GM12873 (cell line): Measurements from ENCODE around the gene TBX6.

ENCODE experiments used
- CTCF ChIP-seq: IDR thresholded peaks from 2 replicates; pipeline ENCODE4 v1.5.1; 2012; ENCODE audit warnings: low read depth, mild to moderate bottlenecking, moderate library complexity, low read length, control low read depth; ENCODE audit not compliant: insufficient read depth; ENCODE audit errors: missing control alignments

The TBX6 gene

DNA sequence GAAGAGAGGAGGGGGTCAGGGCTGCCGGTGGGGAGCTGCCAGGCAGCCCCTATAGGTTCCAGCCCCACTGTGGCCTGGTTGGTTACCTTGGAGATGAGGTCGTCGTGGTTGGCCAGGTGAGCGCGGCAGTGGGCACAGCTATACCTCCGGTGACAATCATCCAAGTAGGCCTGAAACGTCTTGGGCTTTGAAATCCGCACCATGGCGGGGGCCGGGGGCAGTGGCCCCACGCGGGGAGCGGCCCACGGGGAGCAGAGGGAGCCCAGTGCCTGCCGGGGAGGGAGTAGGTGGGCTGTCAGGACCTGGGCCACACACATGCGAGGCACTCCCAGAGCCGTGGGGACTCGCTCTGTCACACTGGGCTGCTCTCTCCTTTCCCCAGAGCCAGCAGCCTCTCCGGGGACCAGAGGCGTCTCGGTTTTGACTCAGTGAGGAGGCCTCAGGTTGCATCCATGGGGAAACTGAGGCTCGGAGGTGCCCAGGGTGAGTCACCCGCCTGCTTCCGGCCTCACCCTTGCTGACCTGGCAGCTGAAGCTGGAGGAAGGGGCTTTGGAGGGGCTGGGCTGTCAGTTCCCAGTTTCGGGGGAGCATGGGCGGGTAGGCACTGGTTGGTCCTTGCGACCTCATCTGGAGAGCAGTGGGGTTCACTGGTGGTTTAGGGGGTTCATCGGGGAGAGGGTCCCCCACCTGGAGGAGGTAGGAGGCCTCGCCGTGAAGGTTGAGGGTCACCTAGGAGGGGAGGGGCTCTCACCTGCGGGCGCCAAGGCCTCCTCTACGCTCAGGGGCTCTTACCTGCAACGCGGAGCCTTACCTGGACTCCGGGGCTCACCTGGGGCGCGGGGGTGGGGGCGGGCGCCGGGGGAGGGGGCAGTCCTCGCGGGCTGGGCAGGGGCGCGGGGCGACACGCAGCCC, 3.7 kb upstream of the TBX6 start:
- no peak for TF ChIP-seq CTCF

GRCh38 chr16:30094541-30095165, 2.9 kb upstream of the TBX6 start:
- TF ChIP-seq CTCF: no peak

DNA sequence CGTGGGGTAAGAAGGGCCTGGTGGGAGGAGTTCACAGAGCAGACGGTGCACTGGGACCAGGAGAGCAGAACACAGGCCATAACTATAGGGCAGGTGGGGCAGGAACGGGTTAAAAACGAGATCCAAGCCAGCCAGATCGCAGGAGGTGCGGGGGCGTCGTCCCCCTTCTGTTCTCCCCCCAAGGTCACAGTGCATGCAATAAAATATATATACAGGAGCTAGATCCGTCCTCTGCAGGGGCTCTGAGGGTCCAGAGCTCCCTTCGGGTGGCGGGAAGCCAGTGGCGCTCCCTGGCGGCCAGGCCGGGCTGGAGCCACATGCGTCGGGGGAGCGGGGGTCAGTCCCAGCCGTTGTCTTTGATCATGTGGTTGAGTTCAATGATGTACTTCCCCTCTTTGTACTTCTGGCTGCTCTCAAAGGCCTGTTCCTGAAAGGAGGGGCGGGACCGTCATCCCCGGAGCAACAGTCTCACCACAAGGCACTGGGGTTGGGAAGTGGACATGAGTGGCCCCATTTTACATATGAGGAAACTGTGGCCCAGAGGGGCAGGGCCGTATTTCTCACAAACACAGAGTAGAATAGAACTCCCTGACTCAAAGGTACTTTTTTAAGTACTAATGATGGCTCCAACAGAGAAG, 768 bp upstream of the TBX6 start:
- peak; percentile 96 for TF ChIP-seq CTCF

GRCh38 chr16:30090610-30091331, 953 bp downstream of the TBX6 start:
- TF ChIP-seq CTCF: no peak

DNA sequence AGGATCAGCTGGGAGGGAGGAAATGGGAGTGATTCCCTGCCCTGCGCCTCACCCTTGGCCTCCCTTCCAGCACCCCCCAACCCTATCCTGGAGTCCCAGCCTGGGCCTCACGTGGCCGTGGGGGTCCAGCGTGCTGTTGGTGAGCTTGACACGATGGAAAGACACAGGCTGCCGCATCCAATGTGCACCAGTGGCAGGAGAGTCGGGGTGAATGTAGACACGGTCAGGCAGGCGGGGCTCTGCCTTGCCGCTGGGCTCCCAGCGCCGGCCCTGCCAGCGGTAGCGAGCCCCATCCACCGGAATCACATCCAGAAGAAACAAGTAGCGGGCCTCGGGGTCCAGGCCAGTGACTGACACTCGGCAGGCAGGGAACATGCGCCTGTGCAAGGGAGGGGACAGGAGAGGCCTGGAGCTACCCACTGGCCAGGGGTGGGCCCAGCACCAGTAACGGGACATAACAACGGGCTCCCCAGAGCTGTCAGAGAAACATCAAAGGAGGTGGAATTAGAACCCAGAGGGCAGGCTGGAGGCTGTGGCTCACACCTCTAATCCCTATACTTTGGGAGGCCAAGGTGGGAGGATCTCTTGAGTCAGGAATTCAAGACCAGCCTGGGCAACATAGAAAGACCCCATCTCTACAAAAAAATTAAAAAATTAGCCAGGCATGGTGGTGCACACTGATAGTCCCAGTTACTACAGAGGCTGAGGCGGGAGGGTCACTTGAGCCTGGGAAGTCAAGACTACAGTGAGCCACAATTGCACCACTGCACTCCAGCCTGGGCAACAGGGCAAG, 2.7 kb downstream of the TBX6 start:
- no peak for TF ChIP-seq CTCF

DNA sequence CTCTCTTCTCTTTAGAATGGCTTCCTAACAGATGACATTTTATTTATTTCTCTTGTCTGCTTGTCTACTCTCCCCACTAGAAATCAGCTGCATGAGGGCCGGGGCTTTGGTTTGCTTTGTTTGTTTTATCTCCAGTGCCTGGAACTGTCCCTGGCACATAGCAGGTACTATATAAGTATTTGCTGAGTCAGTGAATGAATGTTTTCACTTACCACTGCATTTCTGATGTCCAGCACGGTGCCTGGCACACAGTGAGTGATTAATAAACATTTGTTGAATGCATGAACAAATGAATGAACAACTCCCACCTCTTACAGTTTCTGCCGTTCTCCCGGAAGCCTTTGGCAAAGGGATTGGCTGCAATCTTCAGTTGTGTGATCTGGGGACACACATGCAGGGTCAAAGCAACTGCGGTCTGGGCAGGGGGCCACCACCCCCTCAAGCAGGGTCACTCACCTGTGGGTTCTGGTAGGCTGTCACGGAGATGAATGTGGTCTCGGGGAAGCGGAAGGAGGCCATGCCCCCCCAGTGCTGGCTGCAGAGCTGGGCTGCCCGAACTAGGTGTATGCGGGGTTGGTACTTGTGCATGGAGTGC, 3.4 kb downstream of the TBX6 start:
- TF ChIP-seq CTCF: no peak
